Caco-2 (cell line): ENCODE data around the gene TBX5. TPM values are rescaled to one million over a fixed set of nuclear protein-coding genes. Genes with fewer than 3 reads are reported as not detected.

ENCODE experiments used
- Bru-seq: library from RNA; stranded (reverse); fragments of 400-500 nt; gene quantifications from one replicate; lab custom pipeline; 2021; lab: Mats Ljungman, UMichigan
- BruChase-seq, 2 experiments: library from RNA; stranded (reverse); fragments of 400-500 nt; gene quantifications; one replicate each; lab custom pipeline; 2021; lab: Mats Ljungman, UMichigan
- BruUV-seq: library from RNA; stranded (reverse); fragments of 400-500 nt; replicated peaks from 2 replicates; lab custom pipeline; 2021; lab: Mats Ljungman, UMichigan
- CTCF ChIA-PET: fragments of 300-600 bp; sonication (Branson Sonifier 250); formaldehyde crosslinking; loops from one replicate; lab custom pipeline; 2022; ENCODE audit warnings: antibody characterized with exemption; lab: Charles Lee
- POLR2A ChIA-PET: fragments of 300-600 bp; sonication (Branson Sonifier 250); formaldehyde crosslinking; loops from one replicate; lab custom pipeline; 2022; ENCODE audit warnings: antibody characterized with exemption; lab: Charles Lee
- DNase-seq, 2 experiments: peaks; one replicate each; pipeline versions ENCODE4 v3.0.0 to v3.0.0-alpha.2; 2020 to 2022
- H3K27me3 ChIP-seq: replicated peaks from 2 replicates; pipeline ENCODE4 v1.6.0; 2011; ENCODE audit warnings: low read length; ENCODE audit not compliant: control insufficient read depth, insufficient read depth
- H3K36me3 ChIP-seq: 2 replicates; pipeline ENCODE4 v1.5.1; 2011; ENCODE audit warnings: low read length; ENCODE audit not compliant: control insufficient read depth, insufficient read depth
- H3K4me1 ChIP-seq: fragments of 250-450 bp; sonication (Bioruptor Pico); 2 replicates; pipeline ENCODE4 v1.5.1; 2020; ENCODE audit warnings: mild to moderate bottlenecking
- H3K4me3 ChIP-seq: 2 replicates; pipeline ENCODE4 v1.5.1; 2011; ENCODE audit warnings: low read depth, mild to moderate bottlenecking, control low read depth, low read length
- H3K9me3 ChIP-seq: fragments of 250-450 bp; sonication (Bioruptor Pico); 2 replicates; pipeline ENCODE4 v1.5.1; 2020; ENCODE audit warnings: mild to moderate bottlenecking, moderate library complexity
- H3K27ac Mint-ChIP-seq: one replicate; pipeline ENCODE4 v1.8.0; 2022; ENCODE audit warnings: mixed read lengths; ENCODE audit not compliant: unreplicated experiment
- H3K27me3 Mint-ChIP-seq: one replicate; pipeline ENCODE4 v1.8.0; 2022; ENCODE audit warnings: mixed read lengths; ENCODE audit not compliant: insufficient read depth, unreplicated experiment
- H3K36me3 Mint-ChIP-seq: one replicate; pipeline ENCODE4 v1.8.0; 2022; ENCODE audit warnings: mild to moderate bottlenecking, mixed read lengths; ENCODE audit not compliant: insufficient read depth, unreplicated experiment
- H3K4me1 Mint-ChIP-seq: one replicate; pipeline ENCODE4 v1.8.0; 2022; ENCODE audit warnings: low read depth, mixed read lengths; ENCODE audit not compliant: unreplicated experiment
- H3K4me3 Mint-ChIP-seq: one replicate; pipeline ENCODE4 v1.8.0; 2022; ENCODE audit warnings: mild to moderate bottlenecking, moderate library complexity, mixed read lengths; ENCODE audit not compliant: unreplicated experiment
- H3K9me3 Mint-ChIP-seq: one replicate; pipeline ENCODE4 v1.8.0; 2022; ENCODE audit warnings: mixed read lengths; ENCODE audit not compliant: unreplicated experiment
- CTCF ChIP-seq, 2 experiments: fragments of 200-600 bp in 1 of 2; IDR thresholded peaks; 1 replicate in 1 of 2; 2 replicates in 1 of 2; pipeline versions ENCODE4 v1.5.1 to v1.8.0; 2011 to 2022; ENCODE audit warnings: antibody characterized with exemption in 1 of 2, control low read depth in 1 of 2, inconsistent platforms in 1 of 2, low read depth in 1 of 2, low read length in 1 of 2, mild to moderate bottlenecking in 1 of 2, moderate library complexity in 1 of 2; ENCODE audit not compliant: insufficient read depth in 1 of 2, severe bottlenecking in 1 of 2, unreplicated experiment in 1 of 2
- intact Hi-C: fragments of 100-400 bp; cut with micrococcal nuclease; formaldehyde crosslinking; loops from one replicate; pipeline ENCODE4 v1.10.0; 2022; ENCODE audit not compliant: unreplicated experiment
- long read RNA-seq: library from polyadenylated mRNA; stranded (forward); transcript quantifications from one replicate; pipeline ENCODE4 v2.0.0, GENCODE V29; 2022
- total RNA-seq: library from RNA; stranded (reverse); gene quantifications from 2 replicates; pipeline ENCODE4 v1.2.3, GENCODE V29; 2022

TBX5 gene
- total RNA-seq (not detected in 2 replicates), Bru-seq, nascent RNA (percentile 1 among the genes with signal in this experiment), BruChase-seq, experiment 1, labeled RNA remaining after a 2-hour chase (not detected), BruChase-seq, experiment 2, labeled RNA remaining after a 6-hour chase (percentile 1 among the genes with signal in this experiment)
- long read RNA-seq, result 0 reads

DNA sequence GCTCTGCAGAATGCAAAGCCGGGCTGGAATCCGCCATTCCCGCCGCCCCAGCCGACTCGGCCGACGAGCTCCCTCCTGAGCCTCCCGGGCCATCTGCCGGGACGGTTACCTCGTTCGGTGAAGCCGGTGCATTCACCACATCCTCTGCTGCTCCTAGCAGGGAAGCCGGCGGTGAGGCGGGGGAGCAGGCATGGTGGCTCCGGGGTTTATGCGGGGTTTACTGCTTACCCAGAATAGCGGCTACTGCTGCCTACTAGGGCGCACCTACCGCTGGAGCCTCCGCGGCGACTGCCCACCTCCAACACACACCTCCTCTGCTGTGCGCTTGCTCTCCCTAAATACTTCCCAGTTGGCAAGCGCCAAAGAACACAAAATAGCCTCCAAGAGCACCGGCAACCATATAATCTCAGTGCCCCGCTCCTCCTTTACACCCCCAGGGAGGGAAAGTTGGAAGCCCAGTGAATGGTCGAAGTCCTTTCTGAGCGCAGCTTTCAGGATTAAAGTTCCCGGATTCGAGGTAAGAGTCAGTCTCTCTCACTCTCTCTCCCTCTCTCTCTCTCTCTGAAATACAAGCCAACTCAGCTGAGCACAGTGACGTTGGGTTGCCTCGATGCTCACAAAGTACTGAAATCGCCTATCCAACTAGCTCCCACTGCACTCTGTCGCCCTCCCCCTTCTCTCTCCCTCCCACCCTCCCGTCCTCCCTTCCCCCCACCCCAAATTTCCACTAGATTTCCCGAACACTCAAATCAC is at the start of gene TBX5:
Gene TBX5, minus strand, starts transcription at position 626 of the 753 bp plus-strand sequence. CDS start 2,246 bp downstream, outside the sequence.
- Histone ChIP-seq H3K4me1 (no peaks in the 10 kb centered on the region), H3K4me3 (no peak within 1 kb of the TSS), H3K27me3 (no peaks in the 10 kb centered on the region; the same call in 1 of the 2 replicates), H3K9me3 (no peaks in the 10 kb centered on the region), H3K36me3 (no peaks in the 10 kb centered on the region)
- Mint-ChIP-seq H3K36me3 (no peaks in the 10 kb centered on the region), H3K27me3 (peaks cover 17% of the 10 kb centered on the region), H3K9me3 (no peaks in the 10 kb centered on the region), H3K27ac (no peak within 1 kb of the TSS), H3K4me1 (no peaks in the 10 kb centered on the region), H3K4me3 (no peak within 1 kb of the TSS)
- CTCF ChIA-PET, result no interaction called here
- no peak for TF ChIP-seq CTCF (IDR thresholded peaks at IDR 0.05; ENCODE audit: insufficient read depth in 1 of 2, low read depth in 1 of 2, low read length in 1 of 2, severe bottlenecking in 1 of 2, unreplicated experiment in 1 of 2)
- no peak for DNase-seq
- BruUV-seq, result no TSS peak
- POLR2A ChIA-PET, result no interaction called here
- intact Hi-C loops, result no loop called here

GRCh38 chr12:114451657-114452056 is 45.7 kb upstream of the TBX5 start:
- H3K9me3 ChIP-seq, result no peaks in the 10 kb centered on the region
- H3K4me3 ChIP-seq, result no peak overlapping the region
- ChIA-PET POLR2A (no interaction called here), CTCF (no interaction called here)
- H3K27me3 ChIP-seq, result no peaks in the 10 kb centered on the region
- Mint-ChIP-seq H3K36me3 (no peaks in the 10 kb centered on the region), H3K27me3 (peaks cover 16% of the 10 kb centered on the region), H3K9me3 (no peaks in the 10 kb centered on the region), H3K4me1 (no peaks in the 10 kb centered on the region), H3K4me3 (no peak overlapping the region), H3K27ac (no peak overlapping the region)
- no peaks in the 10 kb centered on the region for H3K36me3 ChIP-seq
- intact Hi-C loops, result no loop called here
- H3K4me1 ChIP-seq, result no peaks in the 10 kb centered on the region
- no TSS peak for BruUV-seq
- TF ChIP-seq CTCF (IDR thresholded peaks at IDR 0.05; ENCODE audit: insufficient read depth in 1 of 2, low read depth in 1 of 2, low read length in 1 of 2, severe bottlenecking in 1 of 2, unreplicated experiment in 1 of 2), result no peak
- no peak for DNase-seq

DNA sequence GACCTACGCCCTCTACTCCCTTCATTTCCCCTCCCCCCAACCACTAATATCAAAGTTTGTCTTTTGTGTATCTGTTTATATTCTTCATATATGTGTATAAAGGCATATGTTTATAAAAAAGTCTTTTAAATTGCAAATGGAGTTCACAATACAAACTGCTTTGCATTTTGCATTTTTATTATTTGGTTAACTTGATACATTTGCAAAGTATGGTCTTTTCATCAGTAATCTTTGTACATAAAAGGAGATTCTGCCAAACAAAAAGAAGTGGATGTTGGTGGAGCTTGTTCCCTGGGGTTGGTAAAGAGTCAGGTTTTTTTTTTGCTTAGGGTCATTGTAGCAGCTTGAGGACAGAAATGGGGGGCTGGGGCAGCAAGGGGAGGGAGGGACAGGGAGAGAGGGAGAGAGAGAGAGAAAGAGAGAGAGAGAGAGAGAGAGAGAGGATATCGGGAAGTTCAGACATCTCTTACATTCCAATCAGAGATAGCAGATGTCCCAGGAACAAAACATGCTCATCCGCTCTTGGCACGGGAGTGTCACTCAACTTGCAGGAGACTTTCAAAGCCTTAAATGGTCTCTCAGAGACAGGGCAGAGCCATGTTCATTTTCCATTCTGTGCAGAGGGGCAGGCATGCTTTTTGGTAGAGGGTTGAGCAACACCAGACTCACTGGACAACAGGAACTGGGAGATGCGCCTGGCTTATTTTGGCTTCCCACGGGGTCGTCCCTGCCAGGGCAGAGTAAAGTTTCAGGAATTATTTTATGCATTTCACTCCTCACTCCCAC is 44.8 kb upstream of the TBX5 start:
- CTCF ChIA-PET, result no interaction called here
- H3K4me3 Mint-ChIP-seq, result no peak overlapping the region
- Histone ChIP-seq H3K9me3 (no peaks in the 10 kb centered on the region), H3K27me3 (no peaks in the 10 kb centered on the region), H3K4me1 (no peaks in the 10 kb centered on the region), H3K36me3 (no peaks in the 10 kb centered on the region), H3K4me3 (no peak overlapping the region)
- DNase-seq, result no peak
- TF ChIP-seq CTCF (IDR thresholded peaks at IDR 0.05; ENCODE audit: insufficient read depth in 1 of 2, low read depth in 1 of 2, low read length in 1 of 2, severe bottlenecking in 1 of 2, unreplicated experiment in 1 of 2), result no peak
- no peak overlapping the region for H3K27ac Mint-ChIP-seq
- H3K36me3 Mint-ChIP-seq, result no peaks in the 10 kb centered on the region
- intact Hi-C loops, result no loop called here
- H3K27me3 Mint-ChIP-seq, result peaks cover 16% of the 10 kb centered on the region
- no peaks in the 10 kb centered on the region for H3K4me1 Mint-ChIP-seq
- POLR2A ChIA-PET, result no interaction called here
- BruUV-seq, result no TSS peak
- H3K9me3 Mint-ChIP-seq, result no peaks in the 10 kb centered on the region
